Nephron progenitor cell (in vitro differentiated cells): ENCODE measurements around the gene PLCB4.
A peak's percentile ranks its signal among the peaks of the same experiment; 100 is the strongest.

Experiments
- DNase-seq: peaks from one replicate; pipeline ENCODE4 v3.0.0; 2021
- H3K27ac Mint-ChIP-seq: 2 replicates; pipeline ENCODE4 v1.8.0; 2021; ENCODE audit warnings: mild to moderate bottlenecking, moderate library complexity, mixed read lengths
- H3K27me3 Mint-ChIP-seq: 2 replicates; pipeline ENCODE4 v1.8.0; 2021; ENCODE audit warnings: mild to moderate bottlenecking, low read depth, mixed read lengths; ENCODE audit not compliant: poor library complexity
- H3K36me3 Mint-ChIP-seq: 2 replicates; pipeline ENCODE4 v1.8.0; 2021; ENCODE audit warnings: low read depth, mixed read lengths
- H3K4me1 Mint-ChIP-seq: 2 replicates; pipeline ENCODE4 v1.8.0; 2021; ENCODE audit warnings: mixed read lengths
- H3K4me3 Mint-ChIP-seq: 2 replicates; pipeline ENCODE4 v1.8.0; 2021; ENCODE audit warnings: mild to moderate bottlenecking, moderate library complexity, mixed read lengths
- H3K9me3 Mint-ChIP-seq: 2 replicates; pipeline ENCODE4 v1.8.0; 2021; ENCODE audit warnings: mild to moderate bottlenecking, moderate library complexity, mixed read lengths
- TF ChIP-seq, protein P1 (sequence below): fragments of 200-600 bp; sonication (generic); IDR thresholded peaks from 2 replicates; pipeline ENCODE4 v1.5.0; 2021; ENCODE audit warnings: antibody characterized with exemption

The PLCB4 gene

DNA sequence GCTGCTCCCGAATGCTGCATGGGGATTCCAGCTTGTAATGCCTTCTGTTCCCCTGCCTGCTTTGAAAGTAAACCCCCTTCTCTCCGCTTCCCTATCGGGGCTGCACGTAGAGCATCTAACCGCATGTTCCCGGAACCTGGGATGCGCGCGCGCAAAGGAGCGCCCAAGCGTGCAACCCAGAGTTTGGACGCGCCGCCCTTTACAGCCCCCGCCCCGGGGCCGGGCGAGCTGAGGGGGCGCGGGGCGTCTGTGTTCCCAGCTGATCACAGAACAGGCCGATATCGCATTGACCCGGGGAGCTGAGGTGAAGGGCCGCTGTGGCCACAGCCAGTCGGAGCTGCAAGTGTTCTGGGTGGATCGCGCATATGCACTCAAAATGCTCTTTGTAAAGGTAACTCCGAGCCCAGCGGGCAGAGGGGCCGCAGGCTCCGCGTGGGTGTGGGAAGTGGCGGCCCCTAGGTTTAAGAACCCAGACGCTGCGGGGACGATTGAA, 446.9 kb downstream of the PLCB4 start:
- peak; percentile 74 for DNase-seq
- H3K9me3 Mint-ChIP-seq: no peaks in the 10 kb centered on the region
- peaks cover 33% of the 10 kb centered on the region for H3K4me1 Mint-ChIP-seq
- H3K27ac Mint-ChIP-seq: no peak overlapping the region
- TF ChIP-seq, protein P1, sequence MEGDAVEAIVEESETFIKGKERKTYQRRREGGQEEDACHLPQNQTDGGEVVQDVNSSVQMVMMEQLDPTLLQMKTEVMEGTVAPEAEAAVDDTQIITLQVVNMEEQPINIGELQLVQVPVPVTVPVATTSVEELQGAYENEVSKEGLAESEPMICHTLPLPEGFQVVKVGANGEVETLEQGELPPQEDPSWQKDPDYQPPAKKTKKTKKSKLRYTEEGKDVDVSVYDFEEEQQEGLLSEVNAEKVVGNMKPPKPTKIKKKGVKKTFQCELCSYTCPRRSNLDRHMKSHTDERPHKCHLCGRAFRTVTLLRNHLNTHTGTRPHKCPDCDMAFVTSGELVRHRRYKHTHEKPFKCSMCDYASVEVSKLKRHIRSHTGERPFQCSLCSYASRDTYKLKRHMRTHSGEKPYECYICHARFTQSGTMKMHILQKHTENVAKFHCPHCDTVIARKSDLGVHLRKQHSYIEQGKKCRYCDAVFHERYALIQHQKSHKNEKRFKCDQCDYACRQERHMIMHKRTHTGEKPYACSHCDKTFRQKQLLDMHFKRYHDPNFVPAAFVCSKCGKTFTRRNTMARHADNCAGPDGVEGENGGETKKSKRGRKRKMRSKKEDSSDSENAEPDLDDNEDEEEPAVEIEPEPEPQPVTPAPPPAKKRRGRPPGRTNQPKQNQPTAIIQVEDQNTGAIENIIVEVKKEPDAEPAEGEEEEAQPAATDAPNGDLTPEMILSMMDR: no peak
- peak overlapping the region; percentile 87 for H3K4me3 Mint-ChIP-seq
- no peaks in the 10 kb centered on the region for H3K36me3 Mint-ChIP-seq
- H3K27me3 Mint-ChIP-seq: peaks cover 88% of the 10 kb centered on the region

- Mint-ChIP-seq H3K27me3 (peaks cover 84% of the 10 kb centered on the region), H3K9me3 (no peaks in the 10 kb centered on the region), H3K4me1 (peaks cover 33% of the 10 kb centered on the region), H3K27ac (no peak overlapping the region), H3K4me3 (peak overlapping the region; percentile 87), H3K36me3 (no peaks in the 10 kb centered on the region)
- TF ChIP-seq, protein P1: no peak
- no peak for DNase-seq
These were observed 447.5 kb downstream of the PLCB4 start for GRCh38 chr20:9516234-9516871.

DNA sequence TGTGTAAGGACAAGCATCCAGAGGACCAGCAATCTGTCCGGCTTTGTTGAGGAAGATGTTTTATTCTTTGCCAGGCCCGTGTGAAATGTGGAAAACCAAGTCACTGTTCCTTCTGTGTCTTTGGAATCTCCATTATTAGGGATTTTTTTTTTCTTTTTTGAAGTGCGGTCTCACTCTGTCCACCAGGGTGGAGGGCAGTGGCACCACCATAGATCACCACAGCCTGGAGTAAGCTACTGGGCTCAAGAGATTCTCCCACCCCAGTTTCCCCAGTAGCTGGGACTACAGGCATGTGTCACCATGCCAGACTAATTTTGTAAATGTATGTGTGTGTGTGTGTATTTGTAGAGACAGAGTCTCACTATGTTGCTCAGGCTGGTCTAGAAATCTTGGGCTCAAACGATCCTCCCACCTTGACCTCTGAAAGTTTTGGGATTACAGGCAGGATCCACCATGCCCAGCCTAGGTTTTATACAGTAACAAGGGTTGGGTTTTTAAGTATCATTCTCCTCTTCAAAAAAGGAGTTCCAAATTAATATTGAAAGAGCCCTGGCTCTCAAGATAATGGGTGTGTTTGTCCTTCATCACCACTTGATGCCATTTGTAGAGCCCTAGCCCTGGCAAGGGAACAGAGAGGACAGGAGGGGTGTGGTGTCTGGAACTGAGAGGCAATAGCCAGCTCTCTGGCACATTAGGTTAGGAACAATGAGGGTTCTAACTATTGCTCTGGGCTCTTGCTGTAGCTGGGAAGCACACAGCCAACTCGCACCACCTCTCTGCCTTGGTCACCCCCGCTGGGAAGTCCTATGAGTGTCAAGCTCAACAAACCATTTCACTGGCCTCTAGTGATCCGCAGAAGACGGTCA, 448.6 kb downstream of the PLCB4 start:
- H3K4me3 Mint-ChIP-seq: peak overlapping the region; percentile 87
- TF ChIP-seq, protein P1: no peak
- no peak overlapping the region for H3K27ac Mint-ChIP-seq
- DNase-seq: no peak
- no peaks in the 10 kb centered on the region for H3K9me3 Mint-ChIP-seq
- H3K27me3 Mint-ChIP-seq: peaks cover 79% of the 10 kb centered on the region
- no peaks in the 10 kb centered on the region for H3K36me3 Mint-ChIP-seq
- H3K4me1 Mint-ChIP-seq: peaks cover 33% of the 10 kb centered on the region

- TF ChIP-seq, protein P1: no peak
- Mint-ChIP-seq H3K4me3 (no peak overlapping the region), H3K27me3 (peaks cover 71% of the 10 kb centered on the region), H3K36me3 (no peaks in the 10 kb centered on the region), H3K4me1 (peaks cover 33% of the 10 kb centered on the region), H3K27ac (no peak overlapping the region), H3K9me3 (no peaks in the 10 kb centered on the region)
- DNase-seq: no peak
These were observed 449.8 kb downstream of the PLCB4 start for GRCh38 chr20:9518576-9519175.

- Mint-ChIP-seq H3K4me1 (peaks cover 23% of the 10 kb centered on the region), H3K27ac (no peak overlapping the region), H3K9me3 (no peaks in the 10 kb centered on the region), H3K36me3 (no peaks in the 10 kb centered on the region), H3K27me3 (peaks cover 57% of the 10 kb centered on the region), H3K4me3 (no peak overlapping the region)
- TF ChIP-seq, protein P1: no peak
- DNase-seq: no peak
These were observed 451.2 kb downstream of the PLCB4 start for GRCh38 chr20:9520086-9520485.
